ENCODE results near the gene HNF1B. TPM values are rescaled to one million over a fixed set of nuclear protein-coding genes. Genes with fewer than 3 reads are reported as not detected.

Gene HNF1B
- total RNA-seq, 2 donors from 2014 or later: not detected

DNA sequence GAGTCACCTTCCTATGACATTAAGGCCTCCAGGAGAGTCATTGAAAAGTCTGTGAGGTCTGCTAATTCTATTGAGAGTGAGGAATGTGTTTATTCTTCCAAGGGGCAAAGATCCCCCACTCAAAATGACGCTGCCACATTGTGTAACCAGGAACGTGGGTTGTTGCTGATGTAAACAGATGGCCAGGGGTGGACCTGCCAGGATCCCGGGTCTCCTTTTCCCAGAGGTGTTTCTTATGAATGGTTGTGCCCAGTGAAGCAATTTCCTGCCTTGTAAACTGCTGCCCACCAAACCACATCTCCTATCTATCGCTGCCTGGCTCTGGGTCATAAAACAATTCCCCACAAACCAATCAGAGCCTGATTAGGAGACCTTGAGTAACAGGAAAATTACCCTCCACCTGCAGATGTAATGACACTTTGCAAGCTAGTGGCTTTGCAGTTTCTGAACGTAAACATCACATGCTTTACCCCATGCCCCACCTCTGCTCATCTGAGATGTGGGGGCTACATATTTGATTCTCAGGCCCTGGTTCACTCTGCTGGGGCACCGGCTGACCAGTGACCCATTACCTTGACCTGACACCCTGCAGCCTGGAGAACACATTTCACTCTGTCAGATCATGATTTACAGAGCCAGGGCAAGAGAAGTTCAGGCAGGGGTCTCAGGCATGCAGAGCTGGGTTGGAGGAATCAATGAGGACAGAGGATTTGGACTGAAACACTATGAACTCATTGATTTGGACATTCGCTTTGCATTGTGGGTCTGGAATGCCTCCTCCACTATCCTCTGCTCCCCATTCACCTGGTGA, 68.5 kb downstream of the HNF1B start:
- DNase-seq (ENCODE audit: low spot score): no peak
- H3K36me3 ChIP-seq: no peaks in the 10 kb centered on the region
- H3K4me3 ChIP-seq: no peak overlapping the region
- H3K4me1 ChIP-seq (ENCODE audit: control insufficient read depth in 1 of 2, low read depth in 2 of 2): no peaks in the 10 kb centered on the region
- no peaks in the 10 kb centered on the region for H3K27me3 ChIP-seq (replicated peaks; ENCODE audit: insufficient read depth)
- TF ChIP-seq, protein P1, sequence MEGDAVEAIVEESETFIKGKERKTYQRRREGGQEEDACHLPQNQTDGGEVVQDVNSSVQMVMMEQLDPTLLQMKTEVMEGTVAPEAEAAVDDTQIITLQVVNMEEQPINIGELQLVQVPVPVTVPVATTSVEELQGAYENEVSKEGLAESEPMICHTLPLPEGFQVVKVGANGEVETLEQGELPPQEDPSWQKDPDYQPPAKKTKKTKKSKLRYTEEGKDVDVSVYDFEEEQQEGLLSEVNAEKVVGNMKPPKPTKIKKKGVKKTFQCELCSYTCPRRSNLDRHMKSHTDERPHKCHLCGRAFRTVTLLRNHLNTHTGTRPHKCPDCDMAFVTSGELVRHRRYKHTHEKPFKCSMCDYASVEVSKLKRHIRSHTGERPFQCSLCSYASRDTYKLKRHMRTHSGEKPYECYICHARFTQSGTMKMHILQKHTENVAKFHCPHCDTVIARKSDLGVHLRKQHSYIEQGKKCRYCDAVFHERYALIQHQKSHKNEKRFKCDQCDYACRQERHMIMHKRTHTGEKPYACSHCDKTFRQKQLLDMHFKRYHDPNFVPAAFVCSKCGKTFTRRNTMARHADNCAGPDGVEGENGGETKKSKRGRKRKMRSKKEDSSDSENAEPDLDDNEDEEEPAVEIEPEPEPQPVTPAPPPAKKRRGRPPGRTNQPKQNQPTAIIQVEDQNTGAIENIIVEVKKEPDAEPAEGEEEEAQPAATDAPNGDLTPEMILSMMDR (IDR thresholded peaks at IDR 0.05): no peak
- no peaks in the 10 kb centered on the region for H3K9me3 ChIP-seq
- ATAC-seq (ENCODE audit: insufficient number of reproducible peaks, low FRiP score, low read depth): no peak
- H3K27ac ChIP-seq: no peak overlapping the region

DNA sequence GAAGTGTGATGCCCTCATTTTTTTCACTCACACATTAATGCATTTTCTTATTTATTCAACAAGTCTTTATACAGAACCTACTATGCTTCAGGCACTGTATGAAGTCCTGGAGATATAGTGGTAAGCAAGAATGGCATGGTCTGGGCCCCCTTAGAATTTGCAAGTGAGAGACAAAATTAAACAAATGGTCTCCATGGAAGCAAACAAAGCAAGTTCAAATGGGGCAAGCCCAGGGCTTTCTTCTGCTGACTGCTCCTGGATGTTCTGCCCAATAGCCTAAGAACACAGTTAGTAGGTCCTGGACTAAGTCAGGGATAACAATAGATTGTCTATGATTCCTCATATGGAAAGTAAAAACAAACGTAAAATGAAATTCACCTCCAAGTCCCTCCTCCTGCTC, 70.3 kb downstream of the HNF1B start:
- no peaks in the 10 kb centered on the region for H3K9me3 ChIP-seq
- H3K27ac ChIP-seq: no peak overlapping the region
- ATAC-seq (ENCODE audit: insufficient number of reproducible peaks, low FRiP score, low read depth): no peak
- H3K4me3 ChIP-seq: no peak overlapping the region
- TF ChIP-seq, protein P1 (IDR thresholded peaks at IDR 0.05): no peak
- no peaks in the 10 kb centered on the region for H3K36me3 ChIP-seq
- DNase-seq (ENCODE audit: low spot score): no peak
- no peaks in the 10 kb centered on the region for H3K27me3 ChIP-seq (replicated peaks; ENCODE audit: insufficient read depth)
- no peaks in the 10 kb centered on the region for H3K4me1 ChIP-seq (ENCODE audit: control insufficient read depth in 1 of 2, low read depth in 2 of 2)

DNA sequence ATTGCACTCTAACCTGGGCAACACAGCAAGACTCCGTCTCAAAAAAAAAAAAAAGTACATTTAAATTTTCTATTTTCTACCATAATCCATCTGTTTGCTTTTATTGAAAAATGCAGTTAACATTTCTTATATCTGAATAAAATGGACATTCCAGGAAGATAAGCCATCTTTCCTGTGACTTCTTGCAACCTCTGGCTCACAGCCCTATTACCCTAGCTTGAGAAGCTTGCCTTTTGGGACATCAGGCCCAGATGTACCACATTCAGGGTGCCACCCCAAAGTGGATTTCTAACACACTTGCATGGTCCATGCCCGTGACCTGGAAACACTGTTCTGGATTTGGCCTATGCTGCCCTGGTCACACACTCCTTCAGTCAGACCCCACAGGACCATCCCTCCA, 71.5 kb downstream of the HNF1B start:
- H3K27ac ChIP-seq: no peak overlapping the region
- TF ChIP-seq, protein P1 (IDR thresholded peaks at IDR 0.05): no peak
- no peak overlapping the region for H3K4me3 ChIP-seq
- H3K9me3 ChIP-seq: no peaks in the 10 kb centered on the region
- ATAC-seq (ENCODE audit: insufficient number of reproducible peaks, low FRiP score, low read depth) (no peak), DNase-seq (ENCODE audit: low spot score) (no peak)
- no peaks in the 10 kb centered on the region for H3K27me3 ChIP-seq (replicated peaks; ENCODE audit: insufficient read depth)
- no peaks in the 10 kb centered on the region for H3K36me3 ChIP-seq
- no peaks in the 10 kb centered on the region for H3K4me1 ChIP-seq (ENCODE audit: control insufficient read depth in 1 of 2, low read depth in 2 of 2)

DNA sequence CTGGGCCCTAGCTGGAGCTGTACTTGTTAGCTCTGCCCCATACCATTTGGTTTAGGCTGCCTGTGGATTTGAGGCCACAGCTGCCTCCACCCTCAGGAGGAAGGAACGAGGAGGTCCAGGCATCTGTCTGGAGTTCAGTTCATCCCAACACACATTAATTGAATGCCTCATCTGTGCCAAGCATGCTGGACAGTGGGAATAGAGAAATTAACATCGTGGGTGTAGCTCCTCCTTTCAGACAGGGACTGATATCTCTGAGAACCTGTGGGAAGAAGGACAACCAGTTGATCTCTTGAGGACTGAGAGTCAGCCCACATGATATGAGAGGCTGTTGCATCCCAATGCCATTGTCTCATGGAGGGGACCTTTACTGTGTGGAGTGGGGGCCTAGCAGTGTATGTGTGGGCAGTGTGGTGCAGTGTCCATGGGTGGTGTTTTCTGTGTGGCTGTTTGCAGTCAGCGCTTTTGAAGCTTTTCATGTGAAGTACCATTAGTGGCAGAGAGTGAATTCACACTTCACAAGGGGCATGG, 72.2 kb downstream of the HNF1B start:
- Histone ChIP-seq H3K4me3 (no peak overlapping the region), H3K9me3 (no peaks in the 10 kb centered on the region), H3K4me1 (ENCODE audit: control insufficient read depth in 1 of 2, low read depth in 2 of 2) (no peaks in the 10 kb centered on the region), H3K27ac (no peak overlapping the region), H3K36me3 (no peaks in the 10 kb centered on the region), H3K27me3 (replicated peaks; ENCODE audit: insufficient read depth) (no peaks in the 10 kb centered on the region)
- TF ChIP-seq, protein P1 (IDR thresholded peaks at IDR 0.05): no peak
- DNase-seq (ENCODE audit: low spot score): no peak
- no peak for ATAC-seq (ENCODE audit: insufficient number of reproducible peaks, low FRiP score, low read depth)

DNA sequence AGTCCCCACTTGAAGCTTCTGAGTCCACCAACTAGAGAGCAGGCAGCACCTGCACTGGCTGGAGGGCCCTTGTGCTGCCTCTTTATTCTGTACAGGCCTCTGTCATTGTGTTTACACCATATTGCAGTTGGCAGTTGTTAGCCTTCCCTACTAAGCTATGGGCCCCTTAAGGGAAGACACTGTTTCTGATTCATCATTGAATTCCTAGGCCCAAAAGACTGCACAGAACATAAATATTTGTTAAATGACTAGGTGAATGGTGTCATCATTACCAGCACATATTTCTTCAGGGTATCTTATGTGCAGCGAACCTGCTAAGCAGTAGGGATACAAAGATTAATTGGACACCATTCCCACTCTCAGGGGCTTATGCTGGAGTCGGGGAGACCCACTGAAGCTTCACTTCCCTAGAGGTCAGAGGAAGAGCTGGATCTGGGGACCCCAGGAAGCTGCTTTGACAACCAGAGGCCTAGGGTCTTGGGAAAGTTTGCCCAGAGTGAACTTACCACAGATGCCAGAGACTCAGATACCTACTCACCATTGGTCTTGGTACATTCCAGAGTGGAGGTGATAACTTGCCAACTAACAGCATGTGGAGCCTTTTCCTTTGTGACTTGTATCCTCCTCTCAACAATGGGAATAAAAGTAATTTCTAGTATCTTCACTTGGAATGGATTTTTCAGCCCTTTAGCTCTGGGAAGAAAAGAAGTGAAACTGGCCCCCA, 72.9 kb downstream of the HNF1B start:
- ATAC-seq (ENCODE audit: insufficient number of reproducible peaks, low FRiP score, low read depth) (no peak), DNase-seq (ENCODE audit: low spot score) (no peak)
- Histone ChIP-seq H3K4me1 (ENCODE audit: control insufficient read depth in 1 of 2, low read depth in 2 of 2) (no peaks in the 10 kb centered on the region), H3K4me3 (no peak overlapping the region), H3K9me3 (no peaks in the 10 kb centered on the region), H3K27me3 (replicated peaks; ENCODE audit: insufficient read depth) (no peaks in the 10 kb centered on the region), H3K27ac (no peak overlapping the region), H3K36me3 (no peaks in the 10 kb centered on the region)
- TF ChIP-seq, protein P1 (IDR thresholded peaks at IDR 0.05): no peak
